Spleen (tissue), 7 donors: Measurements from ENCODE around the gene SHC2.

Experiments used
- CTCF ChIP-seq, 11 experiments: fragments of 200-600 bp in 7 of 11; fragments of 450-650 bp in 4 of 11; sonication (generic) in 4 of 11; IDR thresholded peaks in 8 of 11; conservative IDR thresholded peaks in 3 of 11; 1 replicate in 7 of 11; 2 replicates in 4 of 11; pipeline versions ENCODE4 v1.4.0 to v1.8.0; 2016 to 2021; ENCODE audit warnings: antibody characterized with exemption in 11 of 11, inconsistent platforms in 4 of 11, mild to moderate bottlenecking in 1 of 11
- POLR2A ChIP-seq, 3 donors: fragments of 450-650 bp; IDR thresholded peaks; one replicate each; pipeline ENCODE4 v1.5.1; 2017; ENCODE audit warnings: antibody characterized with exemption in 3 of 3, mild to moderate bottlenecking in 1 of 3
- donor health status: DM: no; HTN: no; CAD: no; lungs with moderate emphysema.
- donor health status: DM: no; HTN: no; CAD: no.
- donor health status: DM: no; HTN: no; CAD: no.

- no peak for TF ChIP-seq POLR2A (IDR thresholded peaks at IDR 0.05)
- TF ChIP-seq CTCF (IDR thresholded peaks at IDR 0.05 in 8 of 11, conservative IDR thresholded peaks at IDR 0.05 in 3 of 11), result no peak
Measured at GRCh38 chr19:378706-379105, 82.1 kb downstream of the SHC2 start.
